Measurements from ENCODE around the gene RHBDF1.

Gene RHBDF1

GRCh38 chr16:72561-73548, at the start of gene RHBDF1:
TSS of gene RHBDF1 (minus strand) at chr16:72631. CDS start at chr16:65015, 7,616 bp downstream.
- DNase-seq, result no peak

GRCh38 chr16:120756-121155, 48.3 kb upstream of the RHBDF1 start:
- DNase-seq, result no peak

- DNase-seq, result no peak
Observed at GRCh38 chr16:119835-120491, 47.5 kb upstream of the RHBDF1 start.

- no peak for DNase-seq
Observed at GRCh38 chr16:119295-119694, 46.9 kb upstream of the RHBDF1 start.

GRCh38 chr16:118857-119256, 46.4 kb upstream of the RHBDF1 start:
- no peak for DNase-seq

- peak; percentile 24 for DNase-seq
Observed at GRCh38 chr16:117379-118365, 45.2 kb upstream of the RHBDF1 start.

- no peak for DNase-seq
Observed at GRCh38 chr16:116015-116414, 43.6 kb upstream of the RHBDF1 start.

- no peak for DNase-seq
Observed at GRCh38 chr16:114327-114726, 41.9 kb upstream of the RHBDF1 start.

GRCh38 chr16:112153-112840, 39.9 kb upstream of the RHBDF1 start:
- DNase-seq, result no peak

- peak; percentile 9 for DNase-seq
Observed at GRCh38 chr16:106623-107324, 34.3 kb upstream of the RHBDF1 start.

- no peak for DNase-seq
Observed at GRCh38 chr16:105521-105920, 33.1 kb upstream of the RHBDF1 start.

- no peak for DNase-seq
Observed at GRCh38 chr16:104928-105327, 32.5 kb upstream of the RHBDF1 start.

GRCh38 chr16:104355-104754, 31.9 kb upstream of the RHBDF1 start:
- no peak for DNase-seq

- no peak for DNase-seq
Observed at GRCh38 chr16:102060-102855, 29.8 kb upstream of the RHBDF1 start.

- no peak for DNase-seq
Observed at GRCh38 chr16:101586-101985, 29.2 kb upstream of the RHBDF1 start.

- DNase-seq, result no peak
Observed at GRCh38 chr16:100989-101388, 28.6 kb upstream of the RHBDF1 start.

- DNase-seq, result no peak
Observed at GRCh38 chr16:97822-98221, 25.4 kb upstream of the RHBDF1 start.

- peak; percentile 18 for DNase-seq
Observed at GRCh38 chr16:96935-97381, 24.5 kb upstream of the RHBDF1 start.

GRCh38 chr16:94918-95265, 22.5 kb upstream of the RHBDF1 start:
- no peak for DNase-seq

- no peak for DNase-seq
Observed at GRCh38 chr16:92431-93339, 20.3 kb upstream of the RHBDF1 start.
